GM12878 (cell line): ENCODE measurements around the gene SPAG6. TPM values are rescaled to one million over a fixed set of nuclear protein-coding genes. Genes with fewer than 3 reads are reported as not detected.
A peak's percentile ranks its signal among the peaks of the same experiment; 100 is the strongest.

Experiments
- BACH1 ChIP-seq: fragments of 450-650 bp; IDR thresholded peaks from 2 replicates; pipeline ENCODE4 v1.6.1; 2017; ENCODE audit warnings: mild to moderate bottlenecking, borderline replicate concordance
- BCL11A ChIP-seq: IDR thresholded peaks from 2 replicates; pipeline ENCODE4 v1.6.1; 2011; ENCODE audit warnings: low read depth, low read length
- CEBPZ ChIP-seq: fragments of 150-350 bp; IDR thresholded peaks from 2 replicates; pipeline ENCODE4 v1.6.1; 2016; ENCODE audit warnings: low read depth, low read length
- CHD1 ChIP-seq: IDR thresholded peaks from 2 replicates; pipeline ENCODE4 v1.6.1; 2012; ENCODE audit warnings: low read depth, low read length, improper control_type of control experiment
- E4F1 ChIP-seq: fragments of 450-650 bp; IDR thresholded peaks from 2 replicates; pipeline ENCODE4 v1.6.1; 2018; ENCODE audit warnings: borderline replicate concordance, mild to moderate bottlenecking; ENCODE audit not compliant: partially characterized antibody
- HCFC1 ChIP-seq: fragments of 150-350 bp; IDR thresholded peaks from 2 replicates; pipeline ENCODE4 v1.6.1; 2014; ENCODE audit warnings: low read length
- JUND ChIP-seq: IDR thresholded peaks from 2 replicates; pipeline ENCODE4 v1.6.1; 2012; ENCODE audit warnings: low read depth, mild to moderate bottlenecking, low read length, improper control_type of control experiment, moderate library complexity
- MTA3 ChIP-seq: IDR thresholded peaks from 2 replicates; pipeline ENCODE4 v1.6.1; 2012; ENCODE audit warnings: low read length, inconsistent platforms, borderline replicate concordance
- NRF1 ChIP-seq: conservative IDR thresholded peaks from 2 replicates; pipeline ENCODE4 v1.6.1; 2011; ENCODE audit warnings: mild to moderate bottlenecking, low read depth, low read length, improper control_type of control experiment
- REST ChIP-seq: IDR thresholded peaks from 2 replicates; pipeline ENCODE4 v1.6.1; 2012; ENCODE audit warnings: mild to moderate bottlenecking, low read depth, low read length
- SMAD1 ChIP-seq: fragments of 450-650 bp; IDR thresholded peaks from 2 replicates; pipeline ENCODE4 v1.6.1; 2018; ENCODE audit warnings: mild to moderate bottlenecking, low read depth; ENCODE audit not compliant: partially characterized antibody
- SPI1 ChIP-seq: IDR thresholded peaks from 2 replicates; pipeline ENCODE4 v1.6.1; 2011; ENCODE audit warnings: low read depth, mild to moderate bottlenecking, low read length, moderate library complexity, borderline replicate concordance; ENCODE audit not compliant: insufficient read depth
- SUZ12 ChIP-seq: fragments of 200-600 bp; sonication (generic); IDR thresholded peaks from one replicate; pipeline ENCODE4 v1.6.1; 2018; ENCODE audit warnings: antibody characterized with exemption, mild to moderate bottlenecking; ENCODE audit not compliant: unreplicated experiment
- TCF7 ChIP-seq: IDR thresholded peaks from 2 replicates; pipeline ENCODE4 v1.6.1; 2014; ENCODE audit warnings: antibody characterized with exemption, borderline replicate concordance
- ZBTB4 ChIP-seq: fragments of 450-650 bp; formaldehyde crosslinking; IDR thresholded peaks from 2 replicates; pipeline ENCODE4 v1.4.0; 2022; ENCODE audit warnings: mild to moderate bottlenecking, moderate library complexity
- ZNF207 ChIP-seq: fragments of 450-650 bp; IDR thresholded peaks from 2 replicates; pipeline ENCODE4 v1.6.1; 2014; ENCODE audit warnings: antibody characterized with exemption, mild to moderate bottlenecking, borderline replicate concordance
- ZNF24 ChIP-seq: fragments of 450-650 bp; IDR thresholded peaks from 2 replicates; pipeline ENCODE4 v1.6.1; 2017; ENCODE audit warnings: antibody characterized with exemption, mild to moderate bottlenecking
- polyA plus RNA-seq, 11 experiments: library from polyadenylated mRNA; depleted of rRNA in 4 of 11; unstranded in 6 of 11; stranded (reverse) in 5 of 11; fragments of >200 nt; fragmentation: Nextera tagmentation in 4 of 11; fragmentation: Illumina TruSeq in 1 of 11; extraction: Ambion mirVana in 4 of 11; extraction: Trizol in 1 of 11; gene quantifications; 1 replicate in 1 of 11; 2 replicates in 10 of 11; pipeline versions ENCODE4 v1.2.1 to v1.2.3, GENCODE V29; 2011 to 2016; ENCODE audit warnings: inconsistent platforms in 2 of 11, missing spikeins in 2 of 11, low read depth in 1 of 11
- total RNA-seq, 4 experiments: library from RNA; depleted of rRNA in 3 of 4; stranded (reverse); fragments of >200 nt in 3 of 4; fragmentation: Illumina TruSeq in 1 of 4; extraction: Trizol in 1 of 4; gene quantifications; 2 replicates each; pipeline versions ENCODE4 v1.2.1 to v1.2.3, GENCODE V29; 2013 to 2021

The SPAG6 gene
- total and polyA plus RNA-seq, 10 of the 15 experiments (the other 5 are each of a cell fraction or from before 2014, with no cell fraction given), result 0.13 to 0.99 (median 0.40) TPM; not detected in 1

GRCh38 chr10:22321156-22321923 lies 24.0 kb upstream of the SPAG6 start (continued):
- no peak for TF ChIP-seq ZBTB4 (CRISPR knock-in tag)
- TF ChIP-seq ZNF207, result peak; percentile 81; the same call in 1 of the 2 replicates
- TF ChIP-seq SUZ12, result no peak
- TF ChIP-seq CEBPZ, result no peak
- TF ChIP-seq JUND, result no peak
- no peak for TF ChIP-seq E4F1
- TF ChIP-seq REST, result no peak
- no peak for TF ChIP-seq ZNF24
- no peak for TF ChIP-seq TCF7
- peak; percentile 63; the same call in 1 of the 2 replicates for TF ChIP-seq BACH1
- TF ChIP-seq SMAD1, result no peak
- no peak for TF ChIP-seq HCFC1
- no peak for TF ChIP-seq BCL11A
- TF ChIP-seq NRF1, result no peak
- TF ChIP-seq MTA3, result no peak
- no peak for TF ChIP-seq CHD1
- TF ChIP-seq SPI1, result no peak
